IPS DF 4.7 (cell line): Measurements from ENCODE around the gene RBM44.
"Not testable (repeated sequence)": the region's sequence is repeated elsewhere in the genome, so short reads cannot be mapped to it uniquely, and the experiment has no call there.

Source experiments
- DNase-seq: peaks from one replicate; pipeline ENCODE4 v3.0.0-alpha.2; 2013; ENCODE audit warnings: low spot score; ENCODE audit errors: extremely low read depth

RBM44 gene

GRCh38 chr2:237774811-237775553 is 23.6 kb upstream of the RBM44 start:
- DNase-seq, result peak; percentile 56

- DNase-seq, result no peak
Observed at GRCh38 chr2:237779521-237779920, 19.1 kb upstream of the RBM44 start.

- DNase-seq, result no peak
Observed at GRCh38 chr2:237782181-237782580, 16.4 kb upstream of the RBM44 start.

GRCh38 chr2:237783678-237784077 is 14.9 kb upstream of the RBM44 start:
- DNase-seq, result not testable (repeated sequence)

GRCh38 chr2:237786936-237787335 is 11.6 kb upstream of the RBM44 start:
- DNase-seq, result no peak

- DNase-seq, result no peak
Observed at GRCh38 chr2:237790353-237790752, 8.2 kb upstream of the RBM44 start.

- no peak for DNase-seq
Observed at GRCh38 chr2:237791977-237792727, 6.4 kb upstream of the RBM44 start.

GRCh38 chr2:237797253-237797652 is 1.3 kb upstream of the RBM44 start:
- DNase-seq, result no peak

GRCh38 chr2:237799060-237799428 is 465 bp downstream of the RBM44 start:
- no peak for DNase-seq

- no peak for DNase-seq
Observed at GRCh38 chr2:237801466-237801865, 2.9 kb downstream of the RBM44 start.

- DNase-seq, result no peak
Observed at GRCh38 chr2:237806334-237806733, 7.8 kb downstream of the RBM44 start.

GRCh38 chr2:237815637-237816036 is 17.1 kb downstream of the RBM44 start:
- DNase-seq, result no peak

GRCh38 chr2:237816531-237816930 is 18.0 kb downstream of the RBM44 start:
- DNase-seq, result no peak

GRCh38 chr2:237818066-237818473 is 19.5 kb downstream of the RBM44 start:
- no peak for DNase-seq

GRCh38 chr2:237819231-237819630 is 20.7 kb downstream of the RBM44 start:
- DNase-seq, result no peak

- DNase-seq, result no peak
Observed at GRCh38 chr2:237820421-237820820, 21.8 kb downstream of the RBM44 start.

- DNase-seq, result no peak
Observed at GRCh38 chr2:237823544-237823943, 25.0 kb downstream of the RBM44 start.

- no peak for DNase-seq
Observed at GRCh38 chr2:237824085-237824484, 25.5 kb downstream of the RBM44 start.

- no peak for DNase-seq
Observed at GRCh38 chr2:237827421-237827987, 28.9 kb downstream of the RBM44 start.

- no peak for DNase-seq
Observed at GRCh38 chr2:237830522-237830921, 31.9 kb downstream of the RBM44 start.

- DNase-seq, result no peak
Observed at GRCh38 chr2:237833546-237833945, 35.0 kb downstream of the RBM44 start.

- no peak for DNase-seq
Observed at GRCh38 chr2:237835372-237835771, 36.8 kb downstream of the RBM44 start.

- DNase-seq, result no peak
Observed at GRCh38 chr2:237841051-237841450, 42.5 kb downstream of the RBM44 start.
